ENCODE results near the gene EXOC7. TPM values are rescaled to one million over a fixed set of nuclear protein-coding genes. Genes with fewer than 3 reads are reported as not detected.
"Not testable (repeated sequence)": the region's sequence is repeated elsewhere in the genome, so short reads cannot be mapped to it uniquely, and the experiment has no call there.

The EXOC7 gene
- total RNA-seq, 1 donor from 2014 or later = 79.8 TPM

- no peak overlapping the region for H3K4me3 ChIP-seq
- DNase-seq (ENCODE audit: extremely low spot score in 2 of 2) = no peak
- peaks cover 30% of the 10 kb centered on the region for H3K4me1 ChIP-seq
- intact Hi-C loops (cut with DNase I) = no loop called here
- no peaks in the 10 kb centered on the region for H3K9me3 ChIP-seq
- TF ChIP-seq POLR2AphosphoS5 (IDR thresholded peaks at IDR 0.05; ENCODE audit: insufficient read depth in 1 of 2, low read depth in 1 of 2) (no peak), CTCF (IDR thresholded peaks at IDR 0.05) (no peak), POLR2A (IDR thresholded peaks at IDR 0.05) (no peak)
- H3K36me3 ChIP-seq = peaks cover 0 to 29% of the 10 kb centered on the region in 2 donors
- H3K27me3 ChIP-seq = peaks cover 12% of the 10 kb centered on the region
- no peak overlapping the region for H3K27ac ChIP-seq
Observed at GRCh38 chr17:76080768-76081287, 22.8 kb downstream of the EXOC7 start.

- H3K4me3 ChIP-seq = no peak overlapping the region
- H3K27ac ChIP-seq = no peak overlapping the region
- H3K9me3 ChIP-seq = no peaks in the 10 kb centered on the region
- DNase-seq (ENCODE audit: extremely low spot score in 2 of 2) = no peak
- H3K4me1 ChIP-seq = peaks cover 37% of the 10 kb centered on the region
- intact Hi-C loops (cut with DNase I) = no loop called here
- peaks cover 18% of the 10 kb centered on the region for H3K27me3 ChIP-seq
- H3K36me3 ChIP-seq = peaks cover 0 to 22% of the 10 kb centered on the region in 2 donors
- TF ChIP-seq CTCF (IDR thresholded peaks at IDR 0.05) = no peak
- TF ChIP-seq POLR2AphosphoS5 (IDR thresholded peaks at IDR 0.05; ENCODE audit: insufficient read depth in 1 of 2, low read depth in 1 of 2) = no peak
- no peak for TF ChIP-seq POLR2A (IDR thresholded peaks at IDR 0.05)
Observed at GRCh38 chr17:76079956-76080767, 23.4 kb downstream of the EXOC7 start.

GRCh38 chr17:76079535-76079955 is 24.0 kb downstream of the EXOC7 start:
- no peak for DNase-seq (ENCODE audit: extremely low spot score in 2 of 2)
- H3K9me3 ChIP-seq = no peaks in the 10 kb centered on the region
- H3K36me3 ChIP-seq = peaks cover 0 to 16% of the 10 kb centered on the region in 2 donors
- H3K4me1 ChIP-seq = peaks cover 43% of the 10 kb centered on the region
- H3K27ac ChIP-seq = no peak overlapping the region
- H3K27me3 ChIP-seq = peaks cover 24% of the 10 kb centered on the region
- TF ChIP-seq POLR2A (IDR thresholded peaks at IDR 0.05) (no peak), POLR2AphosphoS5 (IDR thresholded peaks at IDR 0.05; ENCODE audit: insufficient read depth in 1 of 2, low read depth in 1 of 2) (no peak), CTCF (IDR thresholded peaks at IDR 0.05) (no peak)
- intact Hi-C loops (cut with DNase I) = no loop called here
- H3K4me3 ChIP-seq = no peak overlapping the region

- H3K4me1 ChIP-seq = peaks cover 48% of the 10 kb centered on the region
- TF ChIP-seq CTCF (IDR thresholded peaks at IDR 0.05) (no peak), POLR2AphosphoS5 (IDR thresholded peaks at IDR 0.05; ENCODE audit: insufficient read depth in 1 of 2, low read depth in 1 of 2) (no peak), POLR2A (IDR thresholded peaks at IDR 0.05) (no peak)
- intact Hi-C loops (cut with DNase I) = no loop called here
- H3K36me3 ChIP-seq = peaks cover 0 to 11% of the 10 kb centered on the region in 2 donors
- no peaks in the 10 kb centered on the region for H3K9me3 ChIP-seq
- no peak within 1 kb of the TSS for H3K27ac ChIP-seq
- H3K4me3 ChIP-seq = no peak within 1 kb of the TSS
- H3K27me3 ChIP-seq = peaks cover 29% of the 10 kb centered on the region
- no peak for DNase-seq (ENCODE audit: extremely low spot score in 2 of 2)
Observed at GRCh38 chr17:76078860-76079534, 24.6 kb downstream of the EXOC7 start, which contains the start of gene ZACN. Gene ZACN (plus strand): TSS chr17:76079182. CDS start chr17:76079265, 83 bp downstream.

GRCh38 chr17:76078370-76078769 is 25.2 kb downstream of the EXOC7 start:
- intact Hi-C loops (cut with DNase I); H3K4me3 ChIP-seq; DNase-seq (ENCODE audit: extremely low spot score in 2 of 2); H3K36me3 ChIP-seq; H3K9me3 ChIP-seq; H3K27ac ChIP-seq: not testable (repeated sequence)
- Histone ChIP-seq H3K27me3 (peaks cover 32% of the 10 kb centered on the region), H3K4me1 (peaks cover 49% of the 10 kb centered on the region)

Measured in vagina (tissue), 2 donors.